Measurements from ENCODE around the gene CHGA.

- TF ChIP-seq POLR2AphosphoS5 (IDR thresholded peaks at IDR 0.05; ENCODE audit: low read depth, low read length) (no peak), CTCF (IDR thresholded peaks at IDR 0.05) (no peak)
These were observed 40.6 kb downstream of the CHGA start for GRCh38 chr14:92963301-92964123.

Data from Panc1 (cell line).